Measurements from ENCODE around the gene MB21D2. TPM values are rescaled to one million over a fixed set of nuclear protein-coding genes. Genes with fewer than 3 reads are reported as not detected.

Gene MB21D2
- total RNA-seq, 1 experiment from 2014 or later = 2.8 TPM

DNA sequence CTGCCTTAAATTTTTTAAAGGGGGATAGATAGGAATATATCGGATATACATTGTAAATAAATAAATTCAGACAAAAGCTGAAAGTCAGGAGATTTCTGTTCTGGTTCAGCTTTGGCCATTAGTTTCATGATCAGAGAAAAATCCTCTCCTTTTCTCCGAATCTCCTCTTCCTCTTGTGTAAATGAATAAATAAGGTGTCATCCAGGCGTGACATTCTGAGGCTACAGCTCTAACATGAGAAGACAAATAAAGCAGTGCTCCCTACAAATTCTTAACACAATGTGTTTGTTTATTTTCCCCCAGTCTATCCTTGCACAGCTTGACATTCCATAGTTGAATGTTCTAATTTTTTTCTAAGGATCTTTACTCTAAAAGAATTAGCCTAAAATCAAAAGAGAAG is 9.4 kb upstream of the MB21D2 start:
- Histone ChIP-seq H4K20me1 (ENCODE audit: insufficient read depth) (no peaks in the 10 kb centered on the region), H3K27me3 (ENCODE audit: insufficient read depth, low read length) (no peaks in the 10 kb centered on the region), H2AFZ (ENCODE audit: low read depth, low read length, poor library complexity, severe bottlenecking) (no peak overlapping the region), H3K4me1 (ENCODE audit: control insufficient read depth in 1 of 2, insufficient read depth in 2 of 2, low read length in 2 of 2) (no peaks in the 10 kb centered on the region), H3K36me3 (ENCODE audit: control insufficient read depth in 1 of 2, insufficient read depth in 2 of 2, low read length in 2 of 2) (no peaks in the 10 kb centered on the region), H3K4me3 (replicated peaks in 1 of 2; ENCODE audit: low read depth in 1 of 2, low read length in 2 of 2) (no peak overlapping the region), H3K9me3 (ENCODE audit: control insufficient read depth in 1 of 2, insufficient read depth in 1 of 2, low read depth in 1 of 2, low read length in 2 of 2) (no peaks in the 10 kb centered on the region), H3K9me2 (ENCODE audit: insufficient read depth) (no peaks in the 10 kb centered on the region), H3K9ac (ENCODE audit: low read length) (no peak overlapping the region), H3K4me2 (ENCODE audit: low read length) (no peak overlapping the region), H3K79me2 (ENCODE audit: insufficient read depth, low read length) (no peaks in the 10 kb centered on the region), H3K27ac (ENCODE audit: low read depth, low read length) (no peak overlapping the region)
- ChIA-PET RAD21 (ENCODE audit: low non-redundant PET in 1 of 2, low total read pairs in 2 of 2, uncharacterized antibody in 2 of 2, unreplicated experiment in 2 of 2) (no interaction called here), POLR2A (no interaction called here), CTCF (no interaction called here)
- no TSS peak for BruUV-seq (replicated peaks)
- intact Hi-C loops (cut with micrococcal nuclease) = no loop called here
- no peak for DNase-seq (ENCODE audit: low read depth, low spot score)
- TF ChIP-seq TCF7L2 (IDR thresholded peaks at IDR 0.05; ENCODE audit: borderline replicate concordance, extremely low read depth, insufficient read depth, insufficient read length) = no peak
- TF ChIP-seq ZNF274 (IDR thresholded peaks at IDR 0.05; ENCODE audit: low read depth, low read length) = no peak
- no peak for TF ChIP-seq FOSL1 (IDR thresholded peaks at IDR 0.05; ENCODE audit: low read depth)
- no peak for TF ChIP-seq YY1 (IDR thresholded peaks at IDR 0.05; ENCODE audit: extremely low read depth, insufficient replicate concordance, low read depth, low read length)
- TF ChIP-seq RAD21 (IDR thresholded peaks at IDR 0.05; ENCODE audit: low read depth) = no peak
- no peak for TF ChIP-seq EGR1 (IDR thresholded peaks at IDR 0.05; ENCODE audit: low read depth)
- no peak for TF ChIP-seq ATF3 (IDR thresholded peaks at IDR 0.05)
- TF ChIP-seq SRF (IDR thresholded peaks at IDR 0.05; ENCODE audit: low read depth) = no peak
- no peak for TF ChIP-seq JUND (IDR thresholded peaks at IDR 0.05)
- no peak for TF ChIP-seq EZH2 (IDR thresholded peaks at IDR 0.05)
- TF ChIP-seq REST (IDR thresholded peaks at IDR 0.05; ENCODE audit: low read depth) = no peak
- TF ChIP-seq, protein P1, sequence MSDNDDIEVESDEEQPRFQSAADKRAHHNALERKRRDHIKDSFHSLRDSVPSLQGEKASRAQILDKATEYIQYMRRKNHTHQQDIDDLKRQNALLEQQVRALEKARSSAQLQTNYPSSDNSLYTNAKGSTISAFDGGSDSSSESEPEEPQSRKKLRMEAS (IDR thresholded peaks at IDR 0.05) = no peak
- TF ChIP-seq, protein P2, sequence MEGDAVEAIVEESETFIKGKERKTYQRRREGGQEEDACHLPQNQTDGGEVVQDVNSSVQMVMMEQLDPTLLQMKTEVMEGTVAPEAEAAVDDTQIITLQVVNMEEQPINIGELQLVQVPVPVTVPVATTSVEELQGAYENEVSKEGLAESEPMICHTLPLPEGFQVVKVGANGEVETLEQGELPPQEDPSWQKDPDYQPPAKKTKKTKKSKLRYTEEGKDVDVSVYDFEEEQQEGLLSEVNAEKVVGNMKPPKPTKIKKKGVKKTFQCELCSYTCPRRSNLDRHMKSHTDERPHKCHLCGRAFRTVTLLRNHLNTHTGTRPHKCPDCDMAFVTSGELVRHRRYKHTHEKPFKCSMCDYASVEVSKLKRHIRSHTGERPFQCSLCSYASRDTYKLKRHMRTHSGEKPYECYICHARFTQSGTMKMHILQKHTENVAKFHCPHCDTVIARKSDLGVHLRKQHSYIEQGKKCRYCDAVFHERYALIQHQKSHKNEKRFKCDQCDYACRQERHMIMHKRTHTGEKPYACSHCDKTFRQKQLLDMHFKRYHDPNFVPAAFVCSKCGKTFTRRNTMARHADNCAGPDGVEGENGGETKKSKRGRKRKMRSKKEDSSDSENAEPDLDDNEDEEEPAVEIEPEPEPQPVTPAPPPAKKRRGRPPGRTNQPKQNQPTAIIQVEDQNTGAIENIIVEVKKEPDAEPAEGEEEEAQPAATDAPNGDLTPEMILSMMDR (IDR thresholded peaks at IDR 0.05 in 2 of 3, conservative IDR thresholded peaks at IDR 0.05 in 1 of 3; ENCODE audit: borderline replicate concordance in 1 of 3, insufficient read depth in 1 of 3, low read depth in 2 of 3, low read length in 2 of 3) = no peak
- TF ChIP-seq ZFX (IDR thresholded peaks at IDR 0.05) = no peak
- no peak for TF ChIP-seq POLR2A (IDR thresholded peaks at IDR 0.05; ENCODE audit: borderline replicate concordance, extremely low read depth, insufficient read depth, insufficient read length)
- TF ChIP-seq SIN3A (IDR thresholded peaks at IDR 0.05; ENCODE audit: low read depth) = no peak
- TF ChIP-seq CEBPB (IDR thresholded peaks at IDR 0.05; ENCODE audit: low read depth) = no peak
- TF ChIP-seq EZH2phosphoT487 (IDR thresholded peaks at IDR 0.05; ENCODE audit: borderline replicate concordance) = no peak
- no peak for TF ChIP-seq SP1 (IDR thresholded peaks at IDR 0.05; ENCODE audit: low read depth)
- no peak for ATAC-seq

Data from HCT116 (cell line).